SK-N-SH treated with all-trans-retinoic acid at 6 μM for 48 hours (cell line): Measurements from ENCODE around the gene KDM4B.

Experiments used
- ARNTL ChIP-seq: fragments of 450-650 bp; formaldehyde crosslinking; IDR thresholded peaks from 2 replicates; pipeline ENCODE4 v1.5.0; 2020; ENCODE audit warnings: low read depth, mild to moderate bottlenecking, moderate library complexity, borderline replicate concordance
- CSRNP3 ChIP-seq: fragments of 250-450 bp; sonication (Bioruptor Pico); IDR thresholded peaks from 2 replicates; pipeline ENCODE4 v1.5.1; 2021; ENCODE audit warnings: mild to moderate bottlenecking, moderate library complexity
- PATZ1 ChIP-seq: fragments of 250-450 bp; sonication (Bioruptor Pico); IDR thresholded peaks from 2 replicates; pipeline ENCODE4 v1.8.0; 2020; ENCODE audit warnings: mild to moderate bottlenecking, moderate library complexity, borderline replicate concordance
- SNAI2 ChIP-seq: fragments of 250-450 bp; sonication (Bioruptor Pico); IDR thresholded peaks from 2 replicates; pipeline ENCODE4 v1.5.0; 2020; ENCODE audit warnings: mild to moderate bottlenecking, moderate library complexity
- ZC3H10 ChIP-seq: fragments of 250-450 bp; sonication (Bioruptor Pico); IDR thresholded peaks from 2 replicates; pipeline ENCODE4 v1.5.1; 2021; ENCODE audit warnings: mild to moderate bottlenecking, moderate library complexity
- ZFP3 ChIP-seq: fragments of 250-450 bp; sonication (Bioruptor Pico); IDR thresholded peaks from 2 replicates; pipeline ENCODE4 v1.5.0; 2020; ENCODE audit warnings: mild to moderate bottlenecking, moderate library complexity
- ZFP30 ChIP-seq: fragments of 450-650 bp; formaldehyde crosslinking; IDR thresholded peaks from 2 replicates; pipeline ENCODE4 v1.5.0; 2022; ENCODE audit warnings: mild to moderate bottlenecking, moderate library complexity
- ZNF8 ChIP-seq: fragments of 450-650 bp; formaldehyde crosslinking; IDR thresholded peaks from 2 replicates; pipeline ENCODE4 v1.5.0; 2020; ENCODE audit warnings: mild to moderate bottlenecking, moderate library complexity

GRCh38 chr19:5023128-5023571 lies 54.2 kb downstream of the KDM4B start:
- TF ChIP-seq ZFP3 (CRISPR knock-in tag), result no peak
- TF ChIP-seq ZNF8 (CRISPR knock-in tag), result no peak
- TF ChIP-seq ZFP30 (CRISPR knock-in tag), result no peak
- no peak for TF ChIP-seq CSRNP3 (CRISPR knock-in tag)
- TF ChIP-seq ARNTL (CRISPR knock-in tag), result no peak
- TF ChIP-seq PATZ1 (CRISPR knock-in tag), result no peak
- no peak for TF ChIP-seq SNAI2 (CRISPR knock-in tag)
- TF ChIP-seq ZC3H10 (CRISPR knock-in tag), result no peak
